HG03521 (cell line): ENCODE results near the gene ANXA4.

ENCODE experiments used
- ATAC-seq: cut with Tn5 transposase; IDR thresholded peaks from one replicate; pipeline ENCODE4 v1.9.1; 2021; ENCODE audit warnings: mild to moderate bottlenecking, moderate library complexity; ENCODE audit not compliant: unreplicated experiment

Gene ANXA4

DNA sequence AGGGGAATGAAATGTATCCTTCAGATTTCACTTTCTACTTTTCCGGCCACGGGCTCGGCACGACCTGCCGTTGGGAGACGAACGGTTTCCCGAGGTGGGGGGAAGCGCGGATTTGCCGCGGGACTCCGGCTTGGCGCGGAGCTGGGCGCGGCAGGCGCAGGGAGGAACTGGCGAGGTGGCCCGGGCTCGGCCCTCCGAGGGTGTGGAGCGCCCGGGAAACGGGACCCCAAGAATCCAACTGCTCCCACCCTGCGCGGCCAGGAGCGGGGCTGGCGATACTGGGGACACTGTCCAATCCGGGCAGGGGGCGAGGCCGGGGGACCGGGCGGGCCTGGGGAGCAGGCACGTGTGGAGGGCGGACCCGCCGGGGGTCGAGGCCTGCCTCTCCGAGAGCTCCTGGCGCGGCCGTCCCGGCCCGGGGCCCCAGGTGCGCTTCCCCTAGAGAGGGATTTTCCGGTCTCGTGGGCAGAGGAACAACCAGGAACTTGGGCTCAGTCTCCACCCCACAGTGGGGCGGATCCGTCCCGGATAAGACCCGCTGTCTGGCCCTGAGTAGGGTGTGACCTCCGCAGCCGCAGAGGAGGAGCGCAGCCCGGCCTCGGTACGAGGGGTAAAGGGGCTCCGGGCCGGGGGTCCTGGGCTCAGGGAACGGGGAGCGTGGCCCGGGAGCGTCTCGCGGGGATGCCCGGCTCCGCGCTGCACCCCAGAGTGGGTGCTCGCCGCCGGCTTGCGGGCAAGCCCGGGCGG lies at the start of gene ANXA4:
ANXA4 (plus strand) TSS at position 560 of the 747 bp plus-strand sequence. CDS start 39,432 bp downstream, outside the sequence.
- peak; percentile 77 for ATAC-seq

DNA sequence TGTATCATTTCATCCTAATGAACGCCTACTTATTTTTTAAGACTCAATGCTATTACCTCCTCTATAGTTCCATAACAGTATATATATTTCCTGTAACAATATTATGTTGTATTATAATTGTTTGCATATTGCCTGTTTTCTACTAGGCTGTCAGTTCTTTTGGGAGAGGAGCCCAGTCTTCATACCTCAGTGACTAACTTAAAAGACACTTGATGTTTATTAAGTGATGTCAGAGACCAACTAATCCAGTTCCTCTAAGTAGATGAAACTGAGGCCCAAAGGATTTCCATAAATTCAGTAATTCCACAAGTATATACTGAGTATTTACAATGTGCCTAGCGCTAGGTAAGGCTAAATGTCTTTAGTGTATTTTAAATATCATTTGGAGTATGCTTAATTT lies 49.5 kb upstream of the ANXA4 start:
- no peak for ATAC-seq

DNA sequence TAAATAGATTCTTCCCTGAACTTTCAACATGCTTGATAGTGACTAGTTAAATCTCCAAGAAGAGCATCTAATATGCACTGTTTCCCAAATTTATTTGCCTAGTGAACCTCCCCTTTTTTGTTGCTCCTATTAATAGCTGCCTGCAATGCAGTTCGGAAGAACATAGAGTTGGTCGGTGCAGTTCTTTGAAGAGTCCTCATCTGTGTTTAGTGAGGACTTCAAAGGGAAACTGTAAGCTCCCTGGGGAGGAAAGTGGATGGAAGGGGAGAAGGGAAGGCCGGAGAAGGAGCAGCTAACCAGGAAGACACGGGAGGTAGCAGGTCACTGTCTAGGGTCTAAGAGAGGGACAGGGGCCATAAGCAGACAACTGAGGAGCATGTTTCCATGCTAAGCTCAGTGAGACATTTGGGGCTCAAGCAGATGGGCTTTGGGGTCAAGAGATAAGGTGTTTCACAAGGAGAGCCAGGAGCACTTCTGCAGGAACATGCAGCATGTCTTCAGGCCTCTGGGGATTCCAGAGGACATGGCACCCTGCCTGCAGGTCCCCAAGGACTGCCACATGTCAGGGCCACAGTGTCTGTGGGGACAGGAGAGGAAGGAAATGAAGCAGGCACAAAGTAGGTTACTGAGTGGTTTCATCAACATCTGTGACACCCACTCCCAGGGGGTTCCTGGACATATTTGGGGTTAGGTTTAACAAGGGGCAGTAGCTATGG lies 48.7 kb upstream of the ANXA4 start:
- no peak for ATAC-seq

DNA sequence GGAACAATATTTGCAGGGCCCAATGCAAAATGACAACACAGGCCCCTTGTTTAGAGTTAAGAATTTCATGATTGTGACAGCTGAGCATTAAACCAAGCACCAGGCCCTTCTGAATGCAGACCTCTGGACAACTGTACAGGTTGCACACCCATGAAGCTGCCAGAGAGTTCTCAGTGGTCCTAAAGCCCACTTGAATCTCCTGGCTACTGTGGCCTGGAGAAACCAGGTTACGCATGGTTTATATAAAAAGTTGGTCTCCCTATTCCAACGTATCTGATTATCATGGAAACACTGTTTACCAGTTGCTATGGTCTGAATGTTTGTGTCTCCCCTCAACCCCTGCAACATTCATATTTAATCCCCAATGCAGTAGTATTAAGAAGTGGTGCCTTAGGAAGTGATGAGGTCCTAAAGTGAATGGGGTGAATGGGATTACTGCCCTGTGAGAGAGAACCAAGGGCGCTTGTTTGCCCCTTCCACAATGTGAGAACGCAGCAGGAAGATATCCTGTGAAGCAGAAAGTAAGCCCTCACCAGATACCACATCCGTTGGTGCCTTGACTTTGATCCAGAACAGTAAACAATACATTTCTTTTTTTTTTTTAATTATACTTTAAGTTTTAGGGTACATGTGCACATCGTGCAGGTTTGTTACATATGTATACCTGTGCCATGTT lies 48.0 kb upstream of the ANXA4 start:
- no peak for ATAC-seq

DNA sequence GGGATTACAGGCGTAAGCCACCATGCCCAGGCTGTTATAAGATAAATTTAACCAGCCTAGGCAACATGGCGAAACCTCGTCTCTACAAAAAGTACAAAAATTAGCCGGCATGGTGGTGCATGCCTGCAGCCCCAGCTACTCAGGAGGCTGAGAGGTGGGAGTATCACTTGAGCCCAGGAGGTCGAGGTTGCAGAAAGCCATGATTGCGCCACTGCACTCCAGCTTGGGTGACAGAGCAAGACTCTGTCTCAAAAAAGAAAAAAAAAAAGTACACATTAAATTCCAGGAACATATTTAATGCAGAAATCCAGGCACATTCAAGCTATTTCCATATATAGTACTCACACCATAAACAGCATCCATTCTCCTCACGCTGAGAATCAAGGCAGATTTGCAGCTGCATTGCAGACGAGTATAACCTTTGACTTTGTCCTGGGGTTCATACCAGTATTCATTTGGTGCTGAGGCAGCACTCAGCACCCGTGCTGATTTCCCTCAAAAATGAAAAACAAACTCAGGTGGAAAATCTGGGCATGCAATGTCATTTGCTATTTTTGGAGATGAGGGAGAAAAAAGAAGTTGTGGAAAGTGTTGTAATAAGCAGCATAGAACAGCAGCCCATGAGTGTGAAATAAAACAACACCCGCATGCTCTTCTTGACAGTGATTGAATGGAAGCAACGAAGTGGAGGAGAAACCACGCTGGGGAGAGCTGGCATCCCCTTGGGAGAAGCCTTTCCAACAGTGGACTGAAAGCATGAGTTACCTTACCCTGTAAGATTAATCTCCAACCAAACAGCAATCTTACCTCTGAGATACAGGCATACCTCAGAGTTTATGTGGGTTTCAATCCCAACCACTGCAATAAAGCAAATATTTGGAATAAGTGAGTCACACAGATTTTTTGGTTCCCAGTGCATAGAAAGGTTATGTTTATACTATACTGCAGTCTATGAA lies 46.8 kb upstream of the ANXA4 start:
- ATAC-seq = no peak

DNA sequence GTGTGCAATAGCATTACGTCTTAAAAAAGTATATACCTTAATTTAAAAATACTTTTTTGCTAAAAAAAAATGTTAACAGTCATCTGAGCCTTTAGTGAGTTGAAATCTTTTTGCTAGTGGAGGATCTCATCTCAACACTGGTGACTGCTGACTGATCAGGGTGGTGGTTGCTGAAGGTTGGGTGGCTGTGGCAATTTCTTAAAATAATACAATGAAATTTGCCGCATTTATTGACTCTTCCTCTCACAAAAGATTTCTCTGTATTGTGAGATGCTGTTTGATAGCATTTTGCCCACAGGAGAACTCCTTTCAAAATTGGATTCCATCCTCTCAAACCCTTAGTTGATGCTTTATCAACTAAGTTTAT lies 46.1 kb upstream of the ANXA4 start:
- no peak for ATAC-seq

DNA sequence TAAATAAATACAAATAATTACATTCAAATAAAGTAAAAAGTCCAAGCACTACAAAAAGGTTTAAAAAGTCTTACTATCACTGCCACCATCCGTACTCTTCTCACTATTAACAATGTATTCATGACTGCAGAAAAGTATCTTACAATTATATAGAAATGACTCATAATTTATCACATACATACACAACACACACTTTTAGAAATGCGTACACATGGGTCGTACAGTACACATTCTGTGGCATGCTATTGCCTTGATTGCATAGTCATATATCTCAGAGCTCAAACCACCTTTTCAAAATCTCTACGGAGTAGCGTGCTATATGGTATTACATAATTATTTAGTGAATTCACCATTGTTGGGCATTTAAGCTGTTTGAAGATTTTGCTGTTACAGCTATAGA lies 41.6 kb upstream of the ANXA4 start:
- ATAC-seq = no peak

DNA sequence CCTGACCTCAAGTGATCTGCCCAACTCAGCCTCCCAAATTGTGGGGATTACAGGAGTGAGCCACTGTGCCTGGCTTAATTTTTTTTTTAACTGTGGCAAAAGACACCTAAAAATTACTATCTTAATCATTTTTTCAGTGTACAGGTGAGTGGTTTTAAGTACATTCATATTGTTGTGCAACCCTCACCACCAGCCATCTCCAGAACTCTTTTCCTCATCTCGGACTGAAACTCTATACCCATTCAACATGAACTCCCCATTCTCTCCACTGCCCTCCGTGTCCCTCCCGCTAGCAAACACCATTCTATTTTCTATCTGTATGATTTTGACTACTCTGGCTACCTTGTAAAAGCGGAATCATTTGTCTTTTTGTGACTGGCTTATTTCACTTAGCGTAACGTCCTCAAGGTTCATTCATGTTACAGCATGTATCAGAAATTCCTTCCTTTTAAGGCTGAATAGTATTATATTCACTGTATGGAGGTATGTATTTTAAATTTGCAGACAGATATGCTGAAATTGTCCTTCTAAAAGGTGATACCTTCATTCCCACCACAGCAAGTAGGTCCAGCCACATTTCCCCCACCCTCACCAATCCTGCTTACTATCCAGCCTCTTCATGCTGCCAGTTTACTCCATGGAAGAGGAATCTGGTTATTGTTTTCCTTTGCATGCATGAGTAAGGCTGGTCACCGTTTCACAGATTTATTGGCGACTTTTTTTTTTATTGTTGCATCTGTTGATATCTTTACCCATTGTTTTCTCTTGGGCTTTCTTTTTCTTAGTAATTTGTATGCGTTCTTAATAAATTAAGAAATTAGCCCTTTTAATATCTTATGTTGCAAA lies 40.6 kb upstream of the ANXA4 start:
- ATAC-seq = no peak

DNA sequence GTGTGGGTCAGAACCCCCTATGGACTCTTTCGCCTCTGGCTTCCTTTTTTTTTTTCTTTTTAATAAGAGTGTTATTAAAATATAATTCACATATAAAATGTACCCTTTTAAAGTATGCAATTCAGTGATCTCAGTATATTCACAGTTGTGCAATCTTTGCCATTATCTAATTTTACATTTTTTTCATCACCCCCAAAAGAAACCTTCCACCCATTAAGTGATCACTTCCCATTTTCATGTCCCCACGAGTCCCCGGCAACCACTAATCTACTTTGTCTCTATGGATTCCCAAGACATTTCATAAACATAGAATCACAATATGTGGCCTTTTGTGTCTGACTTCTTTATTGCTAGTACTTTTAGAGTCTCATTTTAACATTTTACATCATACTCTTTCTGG lies 38.7 kb upstream of the ANXA4 start:
- ATAC-seq = no peak

DNA sequence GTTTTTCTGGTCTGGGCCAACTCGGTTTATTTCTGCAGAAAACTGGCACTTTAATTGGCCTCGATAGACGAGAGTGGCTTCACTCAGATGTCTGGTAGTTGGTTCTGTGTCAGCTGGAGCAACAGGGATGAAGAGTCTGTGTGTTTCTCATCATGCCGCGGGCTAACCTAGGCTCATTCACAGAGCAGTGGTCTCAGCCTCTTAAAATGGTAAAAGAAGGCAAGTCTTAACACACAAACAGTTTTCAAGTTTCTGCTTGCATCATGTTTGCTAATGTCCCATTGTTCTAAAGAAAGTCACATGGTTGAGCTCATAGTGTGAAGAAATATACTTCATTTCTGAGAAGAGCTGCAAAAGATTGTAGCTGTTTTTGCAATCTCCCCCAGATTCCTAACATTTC lies 37.5 kb upstream of the ANXA4 start:
- ATAC-seq = no peak

DNA sequence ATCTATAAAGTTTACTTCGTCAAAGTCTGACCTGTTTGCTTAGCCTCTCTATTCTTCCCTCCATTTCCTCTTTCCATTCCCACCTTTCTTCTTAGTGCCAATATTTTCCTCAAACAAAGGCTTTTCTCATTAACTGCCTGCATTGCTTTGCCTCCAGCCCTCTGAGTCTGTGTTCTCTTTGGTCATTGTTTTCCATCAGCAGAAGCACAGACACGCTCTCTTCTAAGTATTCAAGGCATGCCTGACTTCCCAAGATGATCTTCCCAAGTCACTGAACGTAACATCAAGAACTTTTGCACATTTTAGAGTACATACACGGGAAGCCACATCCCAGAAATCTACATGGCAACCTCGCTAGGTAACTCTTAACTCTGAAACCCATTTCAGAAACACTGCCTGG lies 32.6 kb upstream of the ANXA4 start:
- ATAC-seq = no peak

DNA sequence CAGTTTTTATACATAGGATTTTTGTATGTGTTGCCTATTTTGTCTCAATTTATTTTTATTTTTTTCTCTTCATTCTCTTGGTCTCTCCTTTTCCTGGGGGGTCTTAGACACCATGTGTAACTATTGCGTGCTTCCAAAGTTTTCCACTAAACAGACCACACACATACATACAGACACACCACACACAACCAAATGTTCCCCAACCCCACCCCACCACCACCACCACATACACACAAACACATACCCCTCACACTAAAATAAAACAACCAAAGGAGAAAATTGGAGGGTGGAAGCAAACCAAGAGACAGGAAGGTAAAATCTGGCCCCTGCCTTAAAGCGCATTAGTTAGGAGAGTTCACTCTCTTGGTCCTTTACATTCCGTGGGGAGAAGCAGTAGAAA lies 30.0 kb upstream of the ANXA4 start:
- no peak for ATAC-seq

DNA sequence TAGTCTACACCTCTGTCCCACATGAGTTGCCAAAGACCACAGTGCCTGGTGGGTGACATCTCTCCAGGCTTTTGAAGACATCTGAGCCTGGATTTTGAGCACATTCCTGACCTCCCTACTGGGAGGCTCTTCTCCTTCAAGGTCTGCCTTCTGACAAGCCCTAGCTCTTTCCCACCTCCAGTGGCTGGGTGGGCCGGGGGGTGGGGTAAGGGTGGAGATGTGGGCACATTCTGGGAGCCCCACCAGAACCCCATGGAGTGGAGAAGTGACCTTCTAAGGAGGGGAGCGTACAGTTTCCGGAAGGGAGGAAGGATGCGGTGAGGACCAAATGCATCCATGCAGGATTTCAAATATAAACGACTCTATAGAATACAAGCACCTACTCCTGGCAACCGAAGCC lies 27.9 kb upstream of the ANXA4 start:
- no peak for ATAC-seq

DNA sequence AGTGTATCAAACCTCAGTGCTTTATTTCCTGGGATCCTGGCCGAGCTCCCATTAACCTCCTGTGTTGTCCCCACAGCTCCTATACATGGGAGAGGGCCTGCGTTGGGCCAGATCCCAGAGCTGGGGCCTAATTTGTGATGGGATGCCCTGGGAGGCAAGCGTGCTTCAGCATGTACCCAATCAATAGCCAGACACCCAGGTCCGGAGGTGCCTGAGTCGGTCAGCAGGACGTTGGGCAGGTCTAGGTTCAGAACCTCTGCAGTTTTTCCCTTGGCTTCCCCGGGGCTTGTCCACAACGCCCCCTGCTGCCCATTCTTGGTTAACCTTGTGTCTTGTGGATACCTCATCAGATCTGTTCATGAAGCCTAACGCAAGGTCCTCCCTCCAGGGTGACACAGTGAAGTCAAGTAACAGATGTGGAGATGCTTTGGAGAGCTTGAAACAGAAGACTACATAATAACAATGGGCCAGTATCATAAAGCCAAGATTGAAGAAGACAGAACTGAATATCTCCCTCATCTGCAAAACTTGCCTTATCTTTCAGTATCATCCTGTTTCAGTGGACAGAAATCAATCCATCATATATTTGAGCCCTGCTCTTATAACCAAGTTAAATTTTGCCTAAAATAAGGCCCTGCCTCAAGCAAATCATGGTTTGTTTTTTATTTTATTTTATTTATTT lies 27.3 kb upstream of the ANXA4 start:
- ATAC-seq = peak; percentile 54

DNA sequence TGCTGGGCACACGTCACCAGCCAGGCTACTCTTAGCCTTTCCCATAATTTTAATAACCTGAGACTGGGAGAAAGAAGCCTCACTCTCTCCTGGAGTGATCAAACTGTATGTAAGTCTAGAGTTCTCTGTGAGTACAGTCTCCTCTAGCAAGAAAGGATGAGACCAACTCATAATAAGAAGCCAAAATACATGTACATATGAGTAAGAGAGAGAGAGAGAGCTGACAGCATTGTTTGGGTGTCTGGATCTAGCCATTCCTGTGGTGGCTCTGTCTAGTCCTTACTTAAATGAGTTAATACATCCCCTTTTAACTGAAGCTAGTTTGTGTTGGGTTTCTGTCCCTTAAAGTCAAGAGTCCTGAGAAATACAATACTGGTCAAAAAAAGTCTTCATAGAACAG lies 26.0 kb upstream of the ANXA4 start:
- ATAC-seq = no peak

DNA sequence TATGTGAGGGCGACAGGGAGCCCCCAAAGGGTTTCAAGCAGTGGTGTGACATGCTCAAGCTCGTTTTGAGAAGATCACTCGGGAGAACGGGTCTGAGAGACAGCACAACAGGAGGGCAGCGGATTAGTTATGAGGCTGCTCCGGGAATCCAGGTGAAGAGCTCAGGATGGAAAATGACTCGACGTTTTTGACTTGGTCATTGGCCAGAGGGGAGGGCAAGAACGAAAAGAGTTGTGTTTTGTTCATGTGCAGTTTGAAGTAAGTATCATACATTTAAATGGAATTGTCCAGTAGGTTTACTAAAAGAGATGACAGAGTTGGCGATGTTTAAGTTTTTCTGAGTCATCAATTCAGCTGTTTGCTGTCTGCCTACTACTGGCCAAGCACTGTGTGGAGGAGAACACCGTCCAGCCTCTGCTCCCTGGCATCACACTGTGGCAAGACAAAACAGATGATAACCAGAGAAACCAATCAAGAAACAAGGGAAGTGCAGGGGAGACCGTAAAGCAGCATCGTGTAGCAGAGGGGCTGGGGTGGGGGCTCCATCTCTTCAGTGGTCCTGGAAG lies 25.3 kb upstream of the ANXA4 start:
- no peak for ATAC-seq

DNA sequence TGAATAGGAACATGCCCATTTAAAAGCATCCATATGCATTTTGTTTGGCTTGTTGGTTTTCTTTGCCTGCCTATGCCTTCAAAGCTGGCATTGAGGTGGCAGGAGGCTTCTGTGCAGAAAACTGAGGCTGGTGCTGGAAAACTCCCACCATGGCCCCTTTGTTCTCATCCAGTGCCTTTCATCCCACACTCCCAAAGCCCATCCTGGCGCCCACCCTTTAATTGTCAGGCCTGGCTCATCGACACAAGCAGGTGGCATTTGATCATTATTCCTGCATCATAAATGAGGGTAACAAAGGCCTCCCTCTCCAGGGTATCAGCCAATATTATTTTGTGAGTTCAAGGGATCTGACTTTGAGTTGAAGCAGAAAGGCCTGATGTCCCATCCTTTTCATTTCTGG lies 24.7 kb upstream of the ANXA4 start:
- no peak for ATAC-seq

DNA sequence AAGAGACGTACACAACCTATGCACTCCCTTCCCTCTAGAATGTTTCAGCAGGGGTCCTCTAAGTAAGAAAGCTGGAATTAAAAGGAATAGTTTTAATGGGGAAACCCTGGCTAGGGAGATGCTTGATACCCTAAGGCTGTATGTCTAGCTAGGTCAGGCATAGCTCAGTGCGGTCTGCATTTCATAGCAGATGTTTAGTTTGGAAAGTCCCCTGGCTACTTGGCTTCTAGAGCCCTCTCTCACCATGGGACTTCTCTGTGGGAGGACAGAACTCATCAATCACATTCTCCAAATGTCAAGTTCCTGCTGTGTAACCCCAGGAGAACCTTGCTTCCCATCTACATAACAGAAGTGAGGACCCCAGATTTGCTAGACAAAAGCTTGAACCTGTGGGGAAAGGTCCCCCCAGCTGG lies 24.1 kb upstream of the ANXA4 start:
- ATAC-seq = no peak

DNA sequence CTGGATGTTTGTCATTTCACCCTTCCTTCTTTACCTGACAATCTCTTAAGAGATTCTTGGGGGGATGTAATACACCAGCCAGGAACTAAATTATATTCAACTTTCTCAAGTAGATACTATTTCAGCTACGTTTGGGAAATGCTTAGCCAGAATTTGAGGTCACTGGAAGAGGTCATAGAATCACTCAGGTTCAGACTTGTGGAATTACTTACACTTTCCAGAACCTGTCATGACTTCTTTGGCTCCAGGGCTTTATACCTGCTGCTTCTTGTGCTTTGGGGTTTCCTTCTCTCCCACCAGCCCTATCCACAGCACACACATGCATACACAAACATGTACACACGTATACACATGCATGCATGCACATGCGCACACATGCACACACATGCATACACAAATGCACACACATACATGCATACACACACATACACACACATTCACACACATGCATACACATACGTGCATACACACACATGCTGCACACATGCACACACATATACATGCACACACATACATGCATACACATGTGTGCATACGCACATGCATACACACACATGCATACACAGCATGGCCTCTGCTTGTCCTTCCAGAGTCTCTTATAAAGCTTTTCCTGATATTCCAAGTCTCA lies 23.5 kb upstream of the ANXA4 start:
- ATAC-seq = no peak
